GM23338 (cell line): ENCODE results near the gene ICAM3.

ENCODE experiments used
- CTCF ChIP-seq, 2 experiments: fragments of 200-600 bp in 1 of 2; sonication (generic) in 1 of 2; conservative IDR thresholded peaks; 2 replicates each; pipeline versions ENCODE4 v1.5.1 to v1.6.1; 2016 to 2017; ENCODE audit warnings: antibody characterized with exemption in 2 of 2, low read depth in 2 of 2, mild to moderate bottlenecking in 2 of 2, moderate library complexity in 1 of 2
- EZH2 ChIP-seq: fragments of 200-600 bp; sonication (generic); IDR thresholded peaks from one replicate; pipeline ENCODE4 v1.8.0; 2017; ENCODE audit warnings: antibody characterized with exemption, mild to moderate bottlenecking, low read depth; ENCODE audit not compliant: unreplicated experiment
- EZH2phosphoT487 ChIP-seq: fragments of 200-600 bp; sonication (generic); IDR thresholded peaks from one replicate; pipeline ENCODE4 v1.8.1; 2018; ENCODE audit warnings: antibody characterized with exemption; ENCODE audit not compliant: unreplicated experiment
- POLR2AphosphoS5 ChIP-seq: IDR thresholded peaks from 2 replicates; pipeline ENCODE4 v1.6.1; 2016; ENCODE audit warnings: antibody characterized with exemption, low read depth

GRCh38 chr19:10335352-10335985 lies 4.0 kb downstream of the ICAM3 start:
- TF ChIP-seq CTCF (conservative IDR thresholded peaks at IDR 0.05; ENCODE audit: low read depth in 2 of 2), result peak; percentile 0 to 46; a peak in 2 of 4 replicates
- no peak for TF ChIP-seq EZH2phosphoT487
- TF ChIP-seq POLR2AphosphoS5, result no peak
- TF ChIP-seq EZH2, result no peak
